Activated T-cell treated with anti-CD3 and anti-CD28 coated beads, Interleukin-2, amount 50 U/mL, for 1 hour (primary cell): ENCODE results near the gene SPTLC3.

Experiments used
- DNase-seq: peaks from one replicate; pipeline ENCODE4 v3.0.0-alpha.2; 2020

The SPTLC3 gene

GRCh38 chr20:13205848-13206434 lies 197.2 kb downstream of the SPTLC3 start:
- DNase-seq = no peak

GRCh38 chr20:13207016-13207415 lies 198.2 kb downstream of the SPTLC3 start:
- DNase-seq = no peak

- DNase-seq = no peak
Observed at GRCh38 chr20:13211956-13212618, 203.3 kb downstream of the SPTLC3 start.

- no peak for DNase-seq
Observed at GRCh38 chr20:13212750-13213149, 204.0 kb downstream of the SPTLC3 start.

- no peak for DNase-seq
Observed at GRCh38 chr20:13213335-13213734, 204.6 kb downstream of the SPTLC3 start.

- DNase-seq = no peak
Observed at GRCh38 chr20:13216533-13216932, 207.8 kb downstream of the SPTLC3 start.
